GM23338 (cell line): ENCODE measurements around the gene AMFR. TPM values are rescaled to one million over a fixed set of nuclear protein-coding genes. Genes with fewer than 3 reads are reported as not detected.

Experiments used
- ATAC-seq: fragments of 200-7000 bp; cut with Tn5 transposase; 3 replicates; pipeline ENCODE4 v1.9.1; 2020
- DNase-seq: peaks from one replicate; pipeline ENCODE4 v3.0.0-alpha.2; 2015; ENCODE audit warnings: low spot score
- H2AFZ ChIP-seq: fragments of 200-600 bp; sonication (generic); 2 replicates; pipeline ENCODE4 v1.8.0; 2016; ENCODE audit warnings: antibody characterized with exemption, mild to moderate bottlenecking, moderate library complexity
- H3F3A ChIP-seq: fragments of 200-600 bp; sonication (generic); replicated peaks from 2 replicates; pipeline ENCODE4 v1.8.0; 2017; ENCODE audit warnings: antibody characterized with exemption, mixed run types, low read depth
- H3K27ac ChIP-seq: fragments of 200-600 bp; sonication (generic); 2 replicates; pipeline ENCODE4 v1.6.1; 2016; ENCODE audit warnings: low read depth
- H3K27me3 ChIP-seq: fragments of 200-600 bp; sonication (generic); 2 replicates; pipeline ENCODE4 v1.8.0; 2016; ENCODE audit warnings: mild to moderate bottlenecking, mixed run types, moderate library complexity; ENCODE audit not compliant: insufficient read depth
- H3K36me3 ChIP-seq: fragments of 200-600 bp; sonication (generic); 2 replicates; pipeline ENCODE4 v1.8.0; 2016; ENCODE audit warnings: mild to moderate bottlenecking; ENCODE audit not compliant: insufficient read depth
- H3K4me1 ChIP-seq: fragments of 200-600 bp; sonication (generic); 2 replicates; pipeline ENCODE4 v1.8.0; 2016; ENCODE audit warnings: mild to moderate bottlenecking, moderate library complexity; ENCODE audit not compliant: insufficient read depth
- H3K4me2 ChIP-seq: fragments of 200-600 bp; sonication (generic); 2 replicates; pipeline ENCODE4 v1.7.1; 2017; ENCODE audit warnings: mixed run types
- H3K4me3 ChIP-seq: fragments of 200-600 bp; sonication (generic); 2 replicates; pipeline ENCODE4 v1.6.1; 2016; ENCODE audit warnings: mixed run types
- H3K79me2 ChIP-seq: fragments of 200-600 bp; sonication (generic); replicated peaks from 2 replicates; pipeline ENCODE4 v1.8.0; 2017; ENCODE audit warnings: mild to moderate bottlenecking; ENCODE audit not compliant: insufficient read depth
- H3K9me2 ChIP-seq: fragments of 200-600 bp; sonication (generic); 2 replicates; pipeline ENCODE4 v1.8.0; 2017; ENCODE audit not compliant: insufficient read depth
- H4K20me1 ChIP-seq: fragments of 200-600 bp; sonication (generic); replicated peaks from 2 replicates; pipeline ENCODE4 v1.8.0; 2017; ENCODE audit warnings: mild to moderate bottlenecking; ENCODE audit not compliant: insufficient read depth
- H3K27ac Mint-ChIP-seq: 2 replicates; pipeline ENCODE4 v1.8.0; 2020; ENCODE audit warnings: inconsistent platforms, mild to moderate bottlenecking, moderate library complexity, mixed read lengths
- H3K27me3 Mint-ChIP-seq: 3 replicates; pipeline ENCODE4 v1.8.0; 2022; ENCODE audit warnings: low read depth, mild to moderate bottlenecking, moderate library complexity, mixed read lengths, inconsistent platforms; ENCODE audit not compliant: insufficient read depth, poor library complexity
- H3K36me3 Mint-ChIP-seq: 3 replicates; pipeline ENCODE4 v1.8.0; 2021; ENCODE audit warnings: low read depth, mild to moderate bottlenecking, inconsistent platforms, moderate library complexity, mixed read lengths
- H3K4me1 Mint-ChIP-seq: 3 replicates; pipeline ENCODE4 v1.8.0; 2020; ENCODE audit warnings: mild to moderate bottlenecking, inconsistent platforms, mixed read lengths
- H3K4me3 Mint-ChIP-seq: 3 replicates; pipeline ENCODE4 v1.8.0; 2021; ENCODE audit warnings: moderate library complexity, mild to moderate bottlenecking, inconsistent platforms, mixed read lengths
- H3K9me3 Mint-ChIP-seq: 3 replicates; pipeline ENCODE4 v1.8.0; 2020; ENCODE audit warnings: moderate library complexity, mild to moderate bottlenecking, inconsistent platforms, mixed read lengths
- CREB1 ChIP-seq: fragments of 250-450 bp; sonication (Bioruptor Pico); IDR thresholded peaks from 2 replicates; pipeline ENCODE4 v1.5.0; 2020; ENCODE audit warnings: low read depth, mild to moderate bottlenecking, moderate library complexity
- EZH2 ChIP-seq: fragments of 200-600 bp; sonication (generic); IDR thresholded peaks from one replicate; pipeline ENCODE4 v1.8.0; 2017; ENCODE audit warnings: antibody characterized with exemption, mild to moderate bottlenecking, low read depth; ENCODE audit not compliant: unreplicated experiment
- JUNB ChIP-seq: IDR thresholded peaks from one replicate; pipeline ENCODE4 v1.6.1; 2016; ENCODE audit warnings: antibody characterized with exemption; ENCODE audit not compliant: unreplicated experiment
- NANOG ChIP-seq: IDR thresholded peaks from 2 replicates; pipeline ENCODE4 v1.6.1; 2016; ENCODE audit warnings: antibody characterized with exemption, borderline replicate concordance
- POLR2AphosphoS5 ChIP-seq: IDR thresholded peaks from 2 replicates; pipeline ENCODE4 v1.6.1; 2016; ENCODE audit warnings: antibody characterized with exemption, low read depth
- REST ChIP-seq: IDR thresholded peaks from one replicate; pipeline ENCODE4 v1.6.1; 2018; ENCODE audit warnings: antibody characterized with exemption; ENCODE audit not compliant: unreplicated experiment
- ZNF114 ChIP-seq: fragments of 250-450 bp; sonication (Bioruptor Pico); IDR thresholded peaks from 2 replicates; pipeline ENCODE4 v1.5.0; 2020; ENCODE audit warnings: mild to moderate bottlenecking, moderate library complexity
- ZNF331 ChIP-seq: fragments of 250-450 bp; sonication (Bioruptor Pico); IDR thresholded peaks from 2 replicates; pipeline ENCODE4 v1.5.0; 2020; ENCODE audit warnings: low read depth, mild to moderate bottlenecking, moderate library complexity
- ZNF462 ChIP-seq: fragments of 250-450 bp; sonication (Bioruptor Pico); IDR thresholded peaks from 2 replicates; pipeline ENCODE4 v1.5.0; 2020; ENCODE audit warnings: mild to moderate bottlenecking, moderate library complexity
- polyA plus RNA-seq: library from polyadenylated mRNA; unstranded; fragments of >200 nt; fragmentation: Nextera tagmentation; extraction: Ambion mirVana; gene quantifications from 2 replicates; pipeline ENCODE4 v1.2.1, GENCODE V29; 2016
- total RNA-seq: library from RNA; depleted of rRNA; stranded (reverse); fragments of >200 nt; shearing (Covaris generic); gene quantifications from 2 replicates; pipeline ENCODE4 v1.2.3, GENCODE V29; 2014
- TF ChIP-seq, protein P1 (sequence below), 2 experiments: fragments of 200-600 bp in 1 of 2; sonication (generic) in 1 of 2; conservative IDR thresholded peaks; 2 replicates each; pipeline versions ENCODE4 v1.5.1 to v1.6.1; 2016 to 2017; ENCODE audit warnings: antibody characterized with exemption in 2 of 2, low read depth in 2 of 2, mild to moderate bottlenecking in 2 of 2, moderate library complexity in 1 of 2

The AMFR gene
- total and polyA plus RNA-seq, 2 experiments from 2014 or later, result 9.0 to 41.1 TPM

- no peak for TF ChIP-seq REST
Observed at GRCh38 chr16:56466344-56466743, 41.0 kb upstream of the AMFR start (continued).

- no peaks in the 10 kb centered on the region for H3K27me3 Mint-ChIP-seq
- Histone ChIP-seq H3K27me3 (no peaks in the 10 kb centered on the region), H3F3A (no peaks in the 10 kb centered on the region), H3K9me2 (no peaks in the 10 kb centered on the region), H3K27ac (no peak overlapping the region), H3K36me3 (peaks cover 73% of the 10 kb centered on the region), H3K4me1 (no peaks in the 10 kb centered on the region), H3K4me3 (no peak overlapping the region), H3K4me2 (no peak overlapping the region), H4K20me1 (peaks cover 11% of the 10 kb centered on the region; the same call in 1 of the 2 replicates), H2AFZ (no peak overlapping the region), H3K79me2 (no peaks in the 10 kb centered on the region)
- H3K4me1 Mint-ChIP-seq, result no peaks in the 10 kb centered on the region
- DNase-seq (no peak), ATAC-seq (no peak)
- no peak overlapping the region for H3K27ac Mint-ChIP-seq
- H3K36me3 Mint-ChIP-seq, result peaks cover 67% of the 10 kb centered on the region
- H3K4me3 Mint-ChIP-seq, result no peak overlapping the region
- H3K9me3 Mint-ChIP-seq, result no peaks in the 10 kb centered on the region
- TF ChIP-seq REST (no peak), JUNB (no peak), NANOG (no peak), ZNF462 (CRISPR knock-in tag) (no peak), CREB1 (no peak), ZNF114 (CRISPR knock-in tag) (no peak), POLR2AphosphoS5 (no peak), EZH2 (no peak), ZNF331 (CRISPR knock-in tag) (no peak)
- TF ChIP-seq, protein P1, sequence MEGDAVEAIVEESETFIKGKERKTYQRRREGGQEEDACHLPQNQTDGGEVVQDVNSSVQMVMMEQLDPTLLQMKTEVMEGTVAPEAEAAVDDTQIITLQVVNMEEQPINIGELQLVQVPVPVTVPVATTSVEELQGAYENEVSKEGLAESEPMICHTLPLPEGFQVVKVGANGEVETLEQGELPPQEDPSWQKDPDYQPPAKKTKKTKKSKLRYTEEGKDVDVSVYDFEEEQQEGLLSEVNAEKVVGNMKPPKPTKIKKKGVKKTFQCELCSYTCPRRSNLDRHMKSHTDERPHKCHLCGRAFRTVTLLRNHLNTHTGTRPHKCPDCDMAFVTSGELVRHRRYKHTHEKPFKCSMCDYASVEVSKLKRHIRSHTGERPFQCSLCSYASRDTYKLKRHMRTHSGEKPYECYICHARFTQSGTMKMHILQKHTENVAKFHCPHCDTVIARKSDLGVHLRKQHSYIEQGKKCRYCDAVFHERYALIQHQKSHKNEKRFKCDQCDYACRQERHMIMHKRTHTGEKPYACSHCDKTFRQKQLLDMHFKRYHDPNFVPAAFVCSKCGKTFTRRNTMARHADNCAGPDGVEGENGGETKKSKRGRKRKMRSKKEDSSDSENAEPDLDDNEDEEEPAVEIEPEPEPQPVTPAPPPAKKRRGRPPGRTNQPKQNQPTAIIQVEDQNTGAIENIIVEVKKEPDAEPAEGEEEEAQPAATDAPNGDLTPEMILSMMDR (conservative IDR thresholded peaks at IDR 0.05; ENCODE audit: low read depth in 2 of 2), result no peak
Observed at GRCh38 chr16:56463153-56463552, 37.8 kb upstream of the AMFR start.
